Caco-2 (cell line): ENCODE data around the gene TNPO2. TPM values are rescaled to one million over a fixed set of nuclear protein-coding genes. Genes with fewer than 3 reads are reported as not detected.

Experiments used
- BruUV-seq: library from RNA; stranded (reverse); fragments of 400-500 nt; replicated peaks from 2 replicates; lab custom pipeline; 2021; lab: Mats Ljungman, UMichigan
- CTCF ChIA-PET: fragments of 300-600 bp; sonication (Branson Sonifier 250); formaldehyde crosslinking; loops from one replicate; lab custom pipeline; 2022; ENCODE audit warnings: antibody characterized with exemption; lab: Charles Lee
- POLR2A ChIA-PET: fragments of 300-600 bp; sonication (Branson Sonifier 250); formaldehyde crosslinking; loops from one replicate; lab custom pipeline; 2022; ENCODE audit warnings: antibody characterized with exemption; lab: Charles Lee
- DNase-seq, 2 experiments: peaks; one replicate each; pipeline versions ENCODE4 v3.0.0 to v3.0.0-alpha.2; 2020 to 2022
- H3K27me3 ChIP-seq: replicated peaks from 2 replicates; pipeline ENCODE4 v1.6.0; 2011; ENCODE audit warnings: low read length; ENCODE audit not compliant: control insufficient read depth, insufficient read depth
- H3K36me3 ChIP-seq: 2 replicates; pipeline ENCODE4 v1.5.1; 2011; ENCODE audit warnings: low read length; ENCODE audit not compliant: control insufficient read depth, insufficient read depth
- H3K4me1 ChIP-seq: fragments of 250-450 bp; sonication (Bioruptor Pico); 2 replicates; pipeline ENCODE4 v1.5.1; 2020; ENCODE audit warnings: mild to moderate bottlenecking
- H3K4me3 ChIP-seq: 2 replicates; pipeline ENCODE4 v1.5.1; 2011; ENCODE audit warnings: low read depth, mild to moderate bottlenecking, control low read depth, low read length
- H3K9me3 ChIP-seq: fragments of 250-450 bp; sonication (Bioruptor Pico); 2 replicates; pipeline ENCODE4 v1.5.1; 2020; ENCODE audit warnings: mild to moderate bottlenecking, moderate library complexity
- H3K27ac Mint-ChIP-seq: one replicate; pipeline ENCODE4 v1.8.0; 2022; ENCODE audit warnings: mixed read lengths; ENCODE audit not compliant: unreplicated experiment
- H3K27me3 Mint-ChIP-seq: one replicate; pipeline ENCODE4 v1.8.0; 2022; ENCODE audit warnings: mixed read lengths; ENCODE audit not compliant: insufficient read depth, unreplicated experiment
- H3K36me3 Mint-ChIP-seq: one replicate; pipeline ENCODE4 v1.8.0; 2022; ENCODE audit warnings: mild to moderate bottlenecking, mixed read lengths; ENCODE audit not compliant: insufficient read depth, unreplicated experiment
- H3K4me1 Mint-ChIP-seq: one replicate; pipeline ENCODE4 v1.8.0; 2022; ENCODE audit warnings: low read depth, mixed read lengths; ENCODE audit not compliant: unreplicated experiment
- H3K4me3 Mint-ChIP-seq: one replicate; pipeline ENCODE4 v1.8.0; 2022; ENCODE audit warnings: mild to moderate bottlenecking, moderate library complexity, mixed read lengths; ENCODE audit not compliant: unreplicated experiment
- H3K9me3 Mint-ChIP-seq: one replicate; pipeline ENCODE4 v1.8.0; 2022; ENCODE audit warnings: mixed read lengths; ENCODE audit not compliant: unreplicated experiment
- intact Hi-C: fragments of 100-400 bp; cut with micrococcal nuclease; formaldehyde crosslinking; loops from one replicate; pipeline ENCODE4 v1.10.0; 2022; ENCODE audit not compliant: unreplicated experiment
- total RNA-seq: library from RNA; stranded (reverse); gene quantifications from 2 replicates; pipeline ENCODE4 v1.2.3, GENCODE V29; 2022
- TF ChIP-seq, protein P1 (sequence below), 2 experiments: fragments of 200-600 bp in 1 of 2; IDR thresholded peaks; 1 replicate in 1 of 2; 2 replicates in 1 of 2; pipeline versions ENCODE4 v1.5.1 to v1.8.0; 2011 to 2022; ENCODE audit warnings: antibody characterized with exemption in 1 of 2, control low read depth in 1 of 2, inconsistent platforms in 1 of 2, low read depth in 1 of 2, low read length in 1 of 2, mild to moderate bottlenecking in 1 of 2, moderate library complexity in 1 of 2; ENCODE audit not compliant: insufficient read depth in 1 of 2, severe bottlenecking in 1 of 2, unreplicated experiment in 1 of 2

The TNPO2 gene
- total RNA-seq, 1 experiment from 2014 or later, result 87.8 TPM

DNA sequence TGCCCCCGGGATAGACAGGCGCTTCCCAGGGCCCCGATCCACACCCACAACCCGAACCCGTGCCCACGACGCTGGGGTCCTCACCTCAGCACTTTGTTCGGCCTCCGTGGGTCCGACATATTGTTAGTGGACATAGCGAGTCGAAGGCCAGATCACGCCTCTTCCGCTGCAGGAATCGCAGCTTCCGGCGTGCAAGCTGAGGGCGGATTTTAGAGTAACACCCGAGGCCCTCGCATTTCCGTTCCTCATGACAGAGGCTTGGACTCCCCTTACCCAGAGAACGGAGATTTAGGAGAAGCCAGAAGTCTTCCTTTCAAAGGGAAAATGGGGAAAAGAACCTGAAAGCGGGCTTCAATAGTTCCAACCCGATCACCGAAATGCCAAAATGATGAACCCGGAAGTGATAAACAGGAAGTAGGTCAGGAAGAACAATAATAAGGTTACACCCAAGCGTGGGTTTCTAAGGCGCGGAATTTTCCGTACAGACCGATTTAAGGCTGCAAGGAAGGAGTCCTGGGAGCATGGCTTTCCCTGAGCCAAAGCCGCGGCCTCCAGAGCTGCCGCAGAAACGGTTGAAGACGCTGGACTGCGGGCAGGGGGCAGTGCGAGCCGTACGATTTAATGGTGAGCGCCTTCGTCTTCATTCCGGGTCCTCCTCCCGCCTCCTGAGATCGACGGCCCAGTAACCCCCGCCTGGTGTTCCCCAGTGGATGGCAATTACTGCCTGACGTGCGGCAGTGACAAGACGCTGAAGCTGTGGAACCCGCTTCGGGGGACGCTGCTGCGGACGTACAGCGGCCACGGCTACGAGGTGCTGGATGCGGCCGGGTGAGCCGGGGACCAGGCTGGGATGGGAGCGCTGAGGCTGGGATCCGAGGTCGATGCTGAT is 54.2 kb downstream of the TNPO2 start:
- Mint-ChIP-seq H3K27me3 (no peaks in the 10 kb centered on the region), H3K4me3 (peak overlapping the region; percentile 85), H3K36me3 (peaks cover 61% of the 10 kb centered on the region), H3K4me1 (peaks cover 8% of the 10 kb centered on the region), H3K27ac (peak overlapping the region; percentile 94), H3K9me3 (no peaks in the 10 kb centered on the region)
- DNase-seq, result peak; percentile 75 to 77
- TF ChIP-seq, protein P1, sequence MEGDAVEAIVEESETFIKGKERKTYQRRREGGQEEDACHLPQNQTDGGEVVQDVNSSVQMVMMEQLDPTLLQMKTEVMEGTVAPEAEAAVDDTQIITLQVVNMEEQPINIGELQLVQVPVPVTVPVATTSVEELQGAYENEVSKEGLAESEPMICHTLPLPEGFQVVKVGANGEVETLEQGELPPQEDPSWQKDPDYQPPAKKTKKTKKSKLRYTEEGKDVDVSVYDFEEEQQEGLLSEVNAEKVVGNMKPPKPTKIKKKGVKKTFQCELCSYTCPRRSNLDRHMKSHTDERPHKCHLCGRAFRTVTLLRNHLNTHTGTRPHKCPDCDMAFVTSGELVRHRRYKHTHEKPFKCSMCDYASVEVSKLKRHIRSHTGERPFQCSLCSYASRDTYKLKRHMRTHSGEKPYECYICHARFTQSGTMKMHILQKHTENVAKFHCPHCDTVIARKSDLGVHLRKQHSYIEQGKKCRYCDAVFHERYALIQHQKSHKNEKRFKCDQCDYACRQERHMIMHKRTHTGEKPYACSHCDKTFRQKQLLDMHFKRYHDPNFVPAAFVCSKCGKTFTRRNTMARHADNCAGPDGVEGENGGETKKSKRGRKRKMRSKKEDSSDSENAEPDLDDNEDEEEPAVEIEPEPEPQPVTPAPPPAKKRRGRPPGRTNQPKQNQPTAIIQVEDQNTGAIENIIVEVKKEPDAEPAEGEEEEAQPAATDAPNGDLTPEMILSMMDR (IDR thresholded peaks at IDR 0.05; ENCODE audit: insufficient read depth in 1 of 2, low read depth in 1 of 2, low read length in 1 of 2, severe bottlenecking in 1 of 2, unreplicated experiment in 1 of 2), result no peak
- BruUV-seq, result TSS peak; percentile 56
- ChIA-PET POLR2A (interaction anchor here (0.6 to 1.3 kb wide), 3 partner anchors 11 to 1072 kb away, joined by 3 read pairs; no protein-coding TSS in a partner anchor), CTCF (interaction anchor here (0.6 kb wide), 2 partner anchors 58 to 152 kb away, joined by 3 to 5 read pairs; no protein-coding TSS in a partner anchor)
- H3K9me3 ChIP-seq, result no peaks in the 10 kb centered on the region
- intact Hi-C loops, result no loop called here
- no peaks in the 10 kb centered on the region for H3K27me3 ChIP-seq
- H3K4me3 ChIP-seq, result peak overlapping the region; percentile 84
- H3K4me1 ChIP-seq, result peaks cover 12% of the 10 kb centered on the region
- peaks cover 5% of the 10 kb centered on the region for H3K36me3 ChIP-seq

DNA sequence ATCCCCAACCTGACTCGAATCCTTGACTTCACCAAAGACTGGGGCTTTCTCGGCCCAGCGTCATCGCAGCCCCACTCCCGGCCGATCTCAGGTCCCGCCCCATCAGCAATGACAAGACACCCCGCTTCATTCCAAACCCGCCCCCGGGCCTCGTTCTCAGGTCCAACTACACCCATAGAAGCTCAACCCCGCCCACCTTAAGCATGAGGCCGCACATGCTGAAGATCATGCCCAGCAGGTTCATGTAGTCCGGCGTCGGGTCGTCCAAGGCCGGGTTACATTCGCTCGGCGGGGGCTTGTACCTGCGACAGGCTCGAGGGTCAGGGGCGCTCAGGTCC is 54.8 kb downstream of the TNPO2 start:
- Histone ChIP-seq H3K27me3 (no peaks in the 10 kb centered on the region), H3K36me3 (peaks cover 3% of the 10 kb centered on the region), H3K4me3 (peak overlapping the region; percentile 84), H3K9me3 (no peaks in the 10 kb centered on the region), H3K4me1 (peaks cover 12% of the 10 kb centered on the region)
- ChIA-PET POLR2A (interaction anchor here (1.0 to 1.3 kb wide), 2 partner anchors 12 to 58 kb away, joined by 3 read pairs; no protein-coding TSS in a partner anchor), CTCF (no interaction called here)
- intact Hi-C loops, result no loop called here
- peak overlapping the region; percentile 85 for H3K4me3 Mint-ChIP-seq
- H3K27ac Mint-ChIP-seq, result peak overlapping the region; percentile 94
- TF ChIP-seq, protein P1 (IDR thresholded peaks at IDR 0.05; ENCODE audit: insufficient read depth in 1 of 2, low read depth in 1 of 2, low read length in 1 of 2, severe bottlenecking in 1 of 2, unreplicated experiment in 1 of 2), result no peak
- BruUV-seq, result no TSS peak
- H3K9me3 Mint-ChIP-seq, result no peaks in the 10 kb centered on the region
- no peaks in the 10 kb centered on the region for H3K27me3 Mint-ChIP-seq
- peaks cover 60% of the 10 kb centered on the region for H3K36me3 Mint-ChIP-seq
- peak; percentile 54 to 71 for DNase-seq
- H3K4me1 Mint-ChIP-seq, result peaks cover 8% of the 10 kb centered on the region

DNA sequence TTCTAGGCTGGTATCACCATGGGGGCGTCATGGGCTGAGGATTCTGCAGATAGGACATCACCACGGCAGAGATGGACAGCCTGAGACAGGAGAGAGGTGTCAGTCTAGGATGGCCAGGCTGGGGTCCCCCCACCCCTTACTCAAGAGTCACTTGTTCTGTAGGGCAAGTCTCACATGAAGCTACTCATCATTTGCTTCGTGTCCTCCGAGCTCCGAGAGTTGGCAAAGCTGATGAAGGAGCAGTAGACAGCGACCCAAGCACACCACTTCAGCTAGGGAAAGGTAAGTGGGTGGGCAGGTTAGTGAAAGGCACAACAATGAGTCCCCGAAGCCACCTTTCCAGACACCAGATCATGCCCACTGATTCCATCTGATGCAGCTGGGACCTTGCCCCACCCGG is 55.4 kb downstream of the TNPO2 start:
- H3K9me3 Mint-ChIP-seq, result no peaks in the 10 kb centered on the region
- BruUV-seq, result no TSS peak
- intact Hi-C loops, result no loop called here
- CTCF ChIA-PET, result interaction anchor here (0.5 kb wide), 1 partner anchor 490 kb away, joined by 3 read pairs; no protein-coding TSS in a partner anchor
- TF ChIP-seq, protein P1 (IDR thresholded peaks at IDR 0.05; ENCODE audit: insufficient read depth in 1 of 2, low read depth in 1 of 2, low read length in 1 of 2, severe bottlenecking in 1 of 2, unreplicated experiment in 1 of 2), result no peak
- H3K9me3 ChIP-seq, result no peaks in the 10 kb centered on the region
- no peaks in the 10 kb centered on the region for H3K27me3 ChIP-seq
- H3K36me3 Mint-ChIP-seq, result peaks cover 55% of the 10 kb centered on the region
- H3K4me1 ChIP-seq, result peaks cover 12% of the 10 kb centered on the region
- peak overlapping the region; percentile 85 for H3K4me3 Mint-ChIP-seq
- peaks cover 2% of the 10 kb centered on the region for H3K36me3 ChIP-seq
- no peaks in the 10 kb centered on the region for H3K27me3 Mint-ChIP-seq
- POLR2A ChIA-PET, result interaction anchor here (1.3 kb wide), 1 partner anchor 57 kb away, joined by 3 read pairs; no protein-coding TSS in a partner anchor
- H3K4me1 Mint-ChIP-seq, result peaks cover 8% of the 10 kb centered on the region
- H3K27ac Mint-ChIP-seq, result peak overlapping the region; percentile 94
- DNase-seq, result no peak
- peak overlapping the region; percentile 84 for H3K4me3 ChIP-seq
